ENCODE data around the gene RPS6KB2. TPM values are rescaled to one million over a fixed set of nuclear protein-coding genes. Genes with fewer than 3 reads are reported as not detected.
A peak's percentile ranks its signal among the peaks of the same experiment; 100 is the strongest.

Gene RPS6KB2
- total and polyA plus RNA-seq, 9 of the 15 experiments (the other 6 are each of a cell fraction or from before 2014, with no cell fraction given), result 0.42 to 122 (median 82.6) TPM

DNA sequence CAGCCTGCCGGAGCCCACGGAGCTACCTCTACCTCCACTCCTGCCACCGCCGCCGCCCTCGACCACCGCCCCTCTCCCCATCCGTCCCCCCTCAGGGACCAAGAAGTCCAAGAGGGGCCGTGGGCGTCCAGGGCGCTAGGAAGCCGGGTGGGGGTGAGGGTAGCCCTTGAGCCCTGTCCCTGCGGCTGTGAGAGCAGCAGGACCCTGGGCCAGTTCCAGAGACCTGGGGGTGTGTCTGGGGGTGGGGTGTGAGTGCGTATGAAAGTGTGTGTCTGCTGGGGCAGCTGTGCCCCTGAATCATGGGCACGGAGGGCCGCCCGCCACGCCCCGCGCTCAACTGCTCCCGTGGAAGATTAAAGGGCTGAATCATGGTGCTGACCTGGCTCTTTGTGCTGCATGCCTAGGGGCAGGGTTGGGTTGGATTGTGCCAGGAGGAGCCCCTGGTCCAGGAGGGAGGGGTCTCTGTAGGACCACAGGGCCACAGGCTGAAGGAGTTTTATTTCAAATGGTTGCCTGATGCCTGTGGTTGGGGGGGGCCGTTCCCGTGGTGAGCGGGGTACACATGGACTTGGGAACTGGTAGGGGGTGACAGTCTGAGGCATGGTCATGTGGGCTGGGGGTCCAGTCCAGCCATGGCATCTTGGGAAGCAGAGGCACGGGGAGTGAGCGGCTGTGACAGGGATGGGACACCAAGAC, 6.9 kb downstream of the RPS6KB2 start (continued):
- 0 out of 2 replicates have a peak, but pooled peaks have one; percentile 6 for TF ChIP-seq POLR2G (IDR thresholded peaks at IDR 0.05; ENCODE audit: low read depth, low read length)
- TF ChIP-seq JUND (IDR thresholded peaks at IDR 0.05; ENCODE audit: borderline replicate concordance, low read depth, low read length), result no peak
- no peak for TF ChIP-seq JUND (tag; IDR thresholded peaks at IDR 0.05; ENCODE audit: borderline replicate concordance, low read depth, low read length)
- TF ChIP-seq ZBTB43 (CRISPR knock-in tag; IDR thresholded peaks at IDR 0.05), result no peak
- 0 out of 2 replicates have a peak, but pooled peaks have one; percentile 28 for TF ChIP-seq TFAP4 (CRISPR knock-in tag; IDR thresholded peaks at IDR 0.05; ENCODE audit: borderline replicate concordance)
- 0 out of 2 replicates have a peak, but pooled peaks have one; percentile 11 for TF ChIP-seq POLR2A (conservative IDR thresholded peaks at IDR 0.05)

All from K562 (cell line).